22Rv1 (cell line): ENCODE data around the gene KRTAP1-1.
"Not testable (repeated sequence)": the region's sequence is repeated elsewhere in the genome, so short reads cannot be mapped to it uniquely, and the experiment has no call there.

Experiments
- ZFX ChIP-seq: fragments of 450-650 bp; IDR thresholded peaks from 2 replicates; pipeline ENCODE4 v1.6.1; 2017; ENCODE audit warnings: antibody characterized with exemption, borderline replicate concordance
- TF ChIP-seq, protein P1 (sequence below): fragments of 450-650 bp; IDR thresholded peaks from 2 replicates; pipeline ENCODE4 v1.5.1; 2017; ENCODE audit warnings: mild to moderate bottlenecking

GRCh38 chr17:41055130-41055529 is 13.9 kb upstream of the KRTAP1-1 start, which contains the start of gene KRTAP2-2:
- TF ChIP-seq, protein P1, sequence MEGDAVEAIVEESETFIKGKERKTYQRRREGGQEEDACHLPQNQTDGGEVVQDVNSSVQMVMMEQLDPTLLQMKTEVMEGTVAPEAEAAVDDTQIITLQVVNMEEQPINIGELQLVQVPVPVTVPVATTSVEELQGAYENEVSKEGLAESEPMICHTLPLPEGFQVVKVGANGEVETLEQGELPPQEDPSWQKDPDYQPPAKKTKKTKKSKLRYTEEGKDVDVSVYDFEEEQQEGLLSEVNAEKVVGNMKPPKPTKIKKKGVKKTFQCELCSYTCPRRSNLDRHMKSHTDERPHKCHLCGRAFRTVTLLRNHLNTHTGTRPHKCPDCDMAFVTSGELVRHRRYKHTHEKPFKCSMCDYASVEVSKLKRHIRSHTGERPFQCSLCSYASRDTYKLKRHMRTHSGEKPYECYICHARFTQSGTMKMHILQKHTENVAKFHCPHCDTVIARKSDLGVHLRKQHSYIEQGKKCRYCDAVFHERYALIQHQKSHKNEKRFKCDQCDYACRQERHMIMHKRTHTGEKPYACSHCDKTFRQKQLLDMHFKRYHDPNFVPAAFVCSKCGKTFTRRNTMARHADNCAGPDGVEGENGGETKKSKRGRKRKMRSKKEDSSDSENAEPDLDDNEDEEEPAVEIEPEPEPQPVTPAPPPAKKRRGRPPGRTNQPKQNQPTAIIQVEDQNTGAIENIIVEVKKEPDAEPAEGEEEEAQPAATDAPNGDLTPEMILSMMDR: not testable (repeated sequence)
- TF ChIP-seq ZFX: not testable (repeated sequence)
